NCI-H345 treated with DMSO at 0.1 percent for 48 hours (cell line): Measurements from ENCODE around the gene MYH1.
"Not testable (repeated sequence)": the region's sequence is repeated elsewhere in the genome, so short reads cannot be mapped to it uniquely, and the experiment has no call there.

Experiments used
- DNase-seq: peaks from one replicate; lab custom pipeline; 2025; ENCODE audit not compliant: unreplicated experiment; lab: John Stamatoyannopoulos, UW

MYH1 gene

GRCh38 chr17:10518271-10519037 is at the start of gene MYH1:
Gene MYH1, minus strand, starts transcription at chr17:10518542. Its CDS starts 1,900 bp downstream, at chr17:10516642.
- no peak for DNase-seq

GRCh38 chr17:10563991-10564660 is 45.8 kb upstream of the MYH1 start:
- DNase-seq, result no peak

GRCh38 chr17:10558049-10558448 is 39.7 kb upstream of the MYH1 start:
- no peak for DNase-seq

- DNase-seq, result no peak
Observed at GRCh38 chr17:10557422-10557821, 39.1 kb upstream of the MYH1 start.

- DNase-seq, result no peak
Observed at GRCh38 chr17:10556301-10557005, 38.1 kb upstream of the MYH1 start.

GRCh38 chr17:10550014-10550413 is 31.7 kb upstream of the MYH1 start:
- no peak for DNase-seq

GRCh38 chr17:10549096-10549842 is 30.9 kb upstream of the MYH1 start, which contains the start of gene MYH2:
Gene MYH2, minus strand, starts transcription at chr17:10549658. Its CDS starts 1,738 bp downstream, at chr17:10547920.
- no peak for DNase-seq

GRCh38 chr17:10547351-10547750 is 29.0 kb upstream of the MYH1 start:
- DNase-seq, result no peak

- not testable (repeated sequence) for DNase-seq
Observed at GRCh38 chr17:10543486-10543885, 25.1 kb upstream of the MYH1 start.

GRCh38 chr17:10541179-10541578 is 22.8 kb upstream of the MYH1 start:
- DNase-seq, result not testable (repeated sequence)

GRCh38 chr17:10532026-10532425 is 13.7 kb upstream of the MYH1 start:
- no peak for DNase-seq

- DNase-seq, result no peak
Observed at GRCh38 chr17:10527419-10527818, 9.1 kb upstream of the MYH1 start.

- no peak for DNase-seq
Observed at GRCh38 chr17:10526517-10526916, 8.2 kb upstream of the MYH1 start.

- no peak for DNase-seq
Observed at GRCh38 chr17:10523064-10523463, 4.7 kb upstream of the MYH1 start.

- no peak for DNase-seq
Observed at GRCh38 chr17:10521949-10522348, 3.6 kb upstream of the MYH1 start.

- DNase-seq, result no peak
Observed at GRCh38 chr17:10516638-10517037, 1.7 kb downstream of the MYH1 start.

GRCh38 chr17:10516065-10516464 is 2.3 kb downstream of the MYH1 start:
- DNase-seq, result no peak

GRCh38 chr17:10513299-10514067 is 4.9 kb downstream of the MYH1 start:
- DNase-seq, result no peak

GRCh38 chr17:10512856-10513255 is 5.5 kb downstream of the MYH1 start:
- DNase-seq, result no peak

GRCh38 chr17:10499950-10500349 is 18.4 kb downstream of the MYH1 start:
- DNase-seq, result no peak
